Ovary (tissue), 9 donors: ENCODE data around the gene HPF1. TPM values are rescaled to one million over a fixed set of nuclear protein-coding genes. Genes with fewer than 3 reads are reported as not detected.

Experiments
- DNase-seq, 5 donors: peaks; one replicate each; pipeline ENCODE4 v3.0.0-alpha.2; 2019 to 2020
- H3K27ac ChIP-seq, 2 donors: fragments of 200-600 bp; one replicate each; pipeline versions ENCODE4 v1.5.1 to v1.8.0; 2019 to 2022
- H3K27me3 ChIP-seq: fragments of 200-600 bp; one replicate; pipeline ENCODE4 v1.8.0; 2022
- H3K36me3 ChIP-seq: fragments of 200-600 bp; sonication (generic); one replicate; pipeline ENCODE4 v1.5.1; 2019
- H3K4me1 ChIP-seq: one replicate; pipeline ENCODE4 v1.8.1; 2013; ENCODE audit warnings: mild to moderate bottlenecking, moderate library complexity; ENCODE audit not compliant: insufficient read depth
- H3K4me3 ChIP-seq: fragments of 200-600 bp; sonication (generic); one replicate; pipeline ENCODE4 v1.5.1; 2017
- H3K9me3 ChIP-seq, 2 donors: fragments of 200-600 bp in 1 of 2; sonication (generic) in 1 of 2; one replicate each; pipeline versions ENCODE4 v1.5.1 to v1.8.1; 2013 to 2019; ENCODE audit warnings: mild to moderate bottlenecking in 1 of 2, moderate library complexity in 1 of 2
- EP300 ChIP-seq: sonication (generic); formaldehyde crosslinking; IDR thresholded peaks from one replicate; pipeline ENCODE4 v1.6.1; 2017; ENCODE audit warnings: antibody characterized with exemption
- POLR2A ChIP-seq: fragments of 450-650 bp; IDR thresholded peaks from one replicate; pipeline ENCODE4 v1.6.1; 2017; ENCODE audit warnings: antibody characterized with exemption, mild to moderate bottlenecking, moderate library complexity
- WGBS, 3 donors: extraction: QIAGEN DNeasy Blood & Tissue Kit in 1 of 3; methylation state at CpG; one replicate each; pipeline versions ENCODE4 v1.1.5 to v1.1.7; 2013 to 2017; 5-methylcytosine and 5-hydroxymethylcytosine counted together
- intact Hi-C, 4 donors: fragments of 100-400 bp; cut with DNase I; formaldehyde crosslinking; loops; one replicate each; pipeline versions ENCODE4 v1.11.0 to v1.15.1; 2022 to 2023
- polyA plus RNA-seq, 2 donors: library from polyadenylated mRNA; stranded (reverse); fragments of 200-250 nt in 1 of 2; fragments of 350-450 nt in 1 of 2; fragmentation: Illumina TruSeq in 1 of 2; extraction: RNeasy Lipid Tissue Mini Kit (QIAGEN cat#74804) in 1 of 2; gene quantifications; one replicate each; pipeline ENCODE4 v1.2.3, GENCODE V29; 2013 to 2014
- total RNA-seq, 7 donors: library from RNA; depleted of rRNA in 2 of 7; stranded (reverse); fragments of >200 nt in 2 of 7; fragmentation: NEBNext Ultra II Directional in 3 of 7; extraction: Animal tissue kit (Norgen Biotek cat#: 25700) in 3 of 7; gene quantifications; one replicate each; pipeline versions ENCODE4 v1.1.0 to v1.2.4, GENCODE V29; 2016 to 2023
- TF ChIP-seq, protein P1 (sequence below), 3 donors: fragments of 450-650 bp in 2 of 3; fragments of 200-600 bp in 1 of 3; IDR thresholded peaks; one replicate each; pipeline versions ENCODE4 v1.5.1 to v1.8.0; 2016 to 2022; ENCODE audit warnings: antibody characterized with exemption in 3 of 3, mild to moderate bottlenecking in 1 of 3
- donor health status: DM: no; HTN: no; CAD: no; lungs with moderate emphysema.
- donor health status: DM: no; HTN: no; CAD: no.
- donor health status: Bipolar disorder and iron deficiency.
- donor health status: DM: yes; HTN: yes; CAD: no.
- donor health status: DM: no; HTN: no; CAD: no.
- donor health status: DM: yes; HTN: yes; CAD: no.

HPF1 gene
- total and polyA plus RNA-seq, 9 donors = 21.3 to 29.1 (median 26.7) TPM

DNA sequence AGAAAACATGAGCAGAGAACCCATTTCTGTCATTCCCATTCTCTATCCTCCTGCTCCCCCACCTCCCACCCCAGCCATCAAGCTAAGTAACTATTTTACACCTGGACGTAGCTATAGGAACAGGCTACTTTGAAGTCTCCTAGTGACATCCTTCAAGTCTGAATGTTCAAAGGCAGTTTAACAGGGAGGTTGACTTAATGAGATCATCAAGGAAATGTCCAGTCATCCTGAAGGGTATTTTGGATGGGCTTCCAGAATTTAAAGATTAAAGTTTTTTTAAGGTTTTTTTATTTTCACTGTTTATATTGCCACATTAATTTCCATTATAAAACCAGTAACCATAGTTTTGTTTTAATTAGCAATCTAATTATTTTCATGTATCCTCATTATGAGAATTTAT, 41.1 kb downstream of the HPF1 start:
- TF ChIP-seq POLR2A (no peak), EP300 (no peak)
- TF ChIP-seq, protein P1, sequence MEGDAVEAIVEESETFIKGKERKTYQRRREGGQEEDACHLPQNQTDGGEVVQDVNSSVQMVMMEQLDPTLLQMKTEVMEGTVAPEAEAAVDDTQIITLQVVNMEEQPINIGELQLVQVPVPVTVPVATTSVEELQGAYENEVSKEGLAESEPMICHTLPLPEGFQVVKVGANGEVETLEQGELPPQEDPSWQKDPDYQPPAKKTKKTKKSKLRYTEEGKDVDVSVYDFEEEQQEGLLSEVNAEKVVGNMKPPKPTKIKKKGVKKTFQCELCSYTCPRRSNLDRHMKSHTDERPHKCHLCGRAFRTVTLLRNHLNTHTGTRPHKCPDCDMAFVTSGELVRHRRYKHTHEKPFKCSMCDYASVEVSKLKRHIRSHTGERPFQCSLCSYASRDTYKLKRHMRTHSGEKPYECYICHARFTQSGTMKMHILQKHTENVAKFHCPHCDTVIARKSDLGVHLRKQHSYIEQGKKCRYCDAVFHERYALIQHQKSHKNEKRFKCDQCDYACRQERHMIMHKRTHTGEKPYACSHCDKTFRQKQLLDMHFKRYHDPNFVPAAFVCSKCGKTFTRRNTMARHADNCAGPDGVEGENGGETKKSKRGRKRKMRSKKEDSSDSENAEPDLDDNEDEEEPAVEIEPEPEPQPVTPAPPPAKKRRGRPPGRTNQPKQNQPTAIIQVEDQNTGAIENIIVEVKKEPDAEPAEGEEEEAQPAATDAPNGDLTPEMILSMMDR (IDR thresholded peaks at IDR 0.05) = no peak
- 90 to 97% (median 94%) methylated on average over 1 of the region's 1 CpG for WGBS, 3 donors
- Histone ChIP-seq H3K27me3 (no peaks in the 10 kb centered on the region), H3K4me1 (no peaks in the 10 kb centered on the region), H3K9me3 (no peaks in the 10 kb centered on the region), H3K36me3 (no peaks in the 10 kb centered on the region), H3K4me3 (no peak overlapping the region), H3K27ac (no peak overlapping the region)
- DNase-seq = no peak
- intact Hi-C loops = no loop called here

DNA sequence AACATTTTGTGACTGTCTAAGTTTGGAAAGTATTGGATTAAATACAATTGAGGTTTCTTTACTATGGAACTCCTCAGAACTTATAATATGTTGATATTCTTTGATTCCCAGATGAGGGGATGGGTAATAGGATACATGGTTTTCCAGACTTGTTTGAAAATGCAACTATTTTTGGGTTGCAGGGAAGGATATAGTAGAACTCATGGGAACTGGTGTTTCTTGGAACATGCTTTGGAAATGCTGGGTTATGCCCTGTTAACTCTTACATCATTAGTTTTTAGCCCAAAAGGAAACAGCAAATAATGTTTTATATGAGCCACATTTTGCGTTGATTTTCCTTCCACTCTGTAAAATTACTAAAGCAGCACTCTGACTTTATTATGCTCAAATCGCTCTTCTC, 41.9 kb downstream of the HPF1 start:
- intact Hi-C loops = no loop called here
- 94 to 98% (median 96%) methylated on average over 2 of the region's 2 CpGs for WGBS, 3 donors

DNA sequence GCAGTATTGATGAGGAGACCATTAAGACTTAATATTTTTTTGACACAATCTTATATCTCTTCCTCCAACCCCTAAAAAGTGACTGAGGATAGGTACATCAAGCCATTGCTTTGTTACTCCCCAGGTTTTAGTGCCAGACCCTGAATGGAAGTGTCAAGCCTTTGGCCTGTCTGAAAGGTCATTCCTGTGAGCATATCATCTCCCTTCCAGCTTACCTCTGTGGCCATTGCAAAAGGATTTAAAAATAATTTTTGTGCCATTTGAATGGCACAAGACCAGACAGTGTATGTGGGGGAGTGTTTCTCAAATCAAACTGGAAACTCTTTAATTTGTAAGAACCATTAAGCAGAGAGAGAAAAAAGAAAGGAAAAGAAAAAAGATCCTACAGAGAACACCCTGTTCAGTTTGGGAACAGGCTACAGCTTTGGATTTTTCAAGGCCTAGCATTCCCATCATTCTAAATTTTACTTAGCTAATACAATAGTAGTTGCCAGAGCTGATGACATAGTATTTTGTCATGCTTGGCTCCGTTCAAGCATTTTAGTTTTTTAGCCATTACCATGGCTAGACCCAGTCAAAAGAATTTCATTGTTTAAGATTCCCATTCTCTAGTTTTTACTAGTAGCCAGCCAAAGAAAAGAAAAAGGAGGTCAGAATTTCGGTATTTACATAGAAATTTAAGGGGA, 49.6 kb downstream of the HPF1 start:
- no peak for DNase-seq
- intact Hi-C loops = no loop called here
- 54 to 61% (median 56%) methylated on average over 2 of the region's 2 CpGs for WGBS, 3 donors
- no peaks in the 10 kb centered on the region for H3K36me3 ChIP-seq
- no peak overlapping the region for H3K27ac ChIP-seq
- no peak for TF ChIP-seq EP300
- TF ChIP-seq, protein P1 (IDR thresholded peaks at IDR 0.05) = no peak
- TF ChIP-seq POLR2A = no peak
- no peaks in the 10 kb centered on the region for H3K9me3 ChIP-seq
- H3K4me1 ChIP-seq = no peaks in the 10 kb centered on the region
- H3K27me3 ChIP-seq = no peaks in the 10 kb centered on the region
- no peak overlapping the region for H3K4me3 ChIP-seq

More for the DNA sequence above, 41.9 kb downstream of the HPF1 start:
- no peaks in the 10 kb centered on the region for H3K27me3 ChIP-seq
- H3K4me3 ChIP-seq = no peak overlapping the region
- no peaks in the 10 kb centered on the region for H3K4me1 ChIP-seq
- H3K9me3 ChIP-seq = no peaks in the 10 kb centered on the region
- no peaks in the 10 kb centered on the region for H3K36me3 ChIP-seq
- no peak overlapping the region for H3K27ac ChIP-seq
- DNase-seq = no peak
- TF ChIP-seq EP300 (no peak), POLR2A (no peak)
- TF ChIP-seq, protein P1 (IDR thresholded peaks at IDR 0.05) = no peak

DNA sequence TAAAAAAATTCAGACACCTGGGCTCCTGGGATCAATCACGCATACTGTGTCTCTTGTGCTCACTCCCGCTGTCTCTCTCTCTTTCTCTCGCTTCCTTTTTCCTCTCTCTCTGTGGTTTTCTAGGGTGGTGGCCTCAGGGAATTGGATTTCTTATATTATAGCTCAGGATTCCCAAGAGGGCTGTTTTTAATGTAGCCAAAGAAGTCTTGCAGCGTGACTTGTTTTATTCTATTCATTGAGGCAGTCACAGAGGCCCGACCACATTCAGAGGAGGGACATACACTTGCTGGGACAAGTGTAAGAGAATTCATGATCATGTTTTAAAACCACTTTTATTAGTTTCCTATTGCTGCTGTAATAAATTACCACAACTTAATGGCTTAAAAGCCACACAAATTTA, 59.4 kb downstream of the HPF1 start:
- no peak overlapping the region for H3K4me3 ChIP-seq
- H3K4me1 ChIP-seq = no peaks in the 10 kb centered on the region
- DNase-seq = no peak
- H3K36me3 ChIP-seq = no peaks in the 10 kb centered on the region
- no peak overlapping the region for H3K27ac ChIP-seq
- no peaks in the 10 kb centered on the region for H3K27me3 ChIP-seq
- no peaks in the 10 kb centered on the region for H3K9me3 ChIP-seq
- intact Hi-C loops = no loop called here
- WGBS, 3 donors = 94 to 97% (median 95%) methylated on average over 5 of the region's 5 CpGs
- TF ChIP-seq POLR2A (no peak), EP300 (no peak)
- TF ChIP-seq, protein P1 (IDR thresholded peaks at IDR 0.05) = no peak
